IMR-90 (cell line): ENCODE results near the gene PLXND1. TPM values are rescaled to one million over a fixed set of nuclear protein-coding genes. Genes with fewer than 3 reads are reported as not detected.

Experiments
- ATAC-seq: fragments of 200-7000 bp; cut with Tn5 transposase; 2 replicates; pipeline ENCODE4 v1.9.1; 2020; ENCODE audit warnings: low read depth, mild to moderate bottlenecking, moderate library complexity
- BruUV-seq: library from RNA; stranded (reverse); fragments of 400-500 nt; replicated peaks from 2 replicates; lab custom pipeline; 2021; lab: Mats Ljungman, UMichigan
- CTCF ChIA-PET: fragments of 300-600 bp; formaldehyde crosslinking; extraction: SDS; loops from one replicate; lab custom pipeline; 2021; ENCODE audit warnings: antibody characterized with exemption; lab: Yijun Ruan, JAX
- POLR2A ChIA-PET: fragments of 300-600 bp; sonication (Branson Sonifier 250); formaldehyde crosslinking; loops from one replicate; lab custom pipeline; 2022; ENCODE audit warnings: antibody characterized with exemption; ENCODE audit not compliant: unreplicated experiment; lab: Charles Lee
- DNase-seq: peaks from one replicate; pipeline ENCODE4 v3.0.0; 2013
- H2AFZ ChIP-seq: replicated peaks from 2 replicates; pipeline ENCODE3; 2013; ENCODE audit warnings: low read length, mild to moderate bottlenecking; ENCODE audit not compliant: poor library complexity
- H2AK5ac ChIP-seq: 2 replicates; pipeline ENCODE4 v1.6.1; 2013; ENCODE audit warnings: low read depth, low read length, inconsistent platforms
- H2AK9ac ChIP-seq: replicated peaks from 2 replicates; pipeline ENCODE3; 2013; ENCODE audit warnings: mild to moderate bottlenecking, low read depth, low read length, moderate library complexity; ENCODE audit not compliant: poor library complexity
- H2BK120ac ChIP-seq: 2 replicates; pipeline ENCODE4 v1.6.1; 2013; ENCODE audit warnings: low read depth, low read length, inconsistent platforms
- H2BK15ac ChIP-seq: 3 replicates; pipeline ENCODE4 v1.6.1; 2013; ENCODE audit warnings: low read depth, low read length, inconsistent platforms
- H2BK20ac ChIP-seq: 2 replicates; pipeline ENCODE4 v1.6.1; 2013; ENCODE audit warnings: low read depth, mild to moderate bottlenecking, inconsistent platforms, low read length, moderate library complexity
- H2BK5ac ChIP-seq: 2 replicates; pipeline ENCODE4 v1.6.1; 2013; ENCODE audit warnings: mild to moderate bottlenecking, low read depth, low read length, inconsistent platforms; ENCODE audit not compliant: poor library complexity, severe bottlenecking
- H3K14ac ChIP-seq: replicated peaks from 2 replicates; pipeline ENCODE4 v1.6.1; 2013; ENCODE audit warnings: low read depth, low read length, inconsistent platforms
- H3K18ac ChIP-seq: 2 replicates; pipeline ENCODE4 v1.6.1; 2013; ENCODE audit warnings: low read depth, low read length, control low read depth
- H3K23ac ChIP-seq: 2 replicates; pipeline ENCODE4 v1.6.1; 2013; ENCODE audit warnings: low read depth, low read length, inconsistent platforms
- H3K27ac ChIP-seq: 2 replicates; pipeline ENCODE4 v1.5.1; 2013; ENCODE audit warnings: mild to moderate bottlenecking, control low read depth, low read length; ENCODE audit not compliant: insufficient read depth
- H3K27me3 ChIP-seq: 2 replicates; pipeline ENCODE4 v1.6.1; 2013; ENCODE audit warnings: low read length; ENCODE audit not compliant: control insufficient read depth, insufficient read depth
- H3K36me3 ChIP-seq: 2 replicates; pipeline ENCODE4 v1.6.1; 2013; ENCODE audit warnings: low read length, mixed read lengths; ENCODE audit not compliant: control insufficient read depth, insufficient read depth
- H3K4ac ChIP-seq: 2 replicates; pipeline ENCODE4 v1.6.1; 2013; ENCODE audit warnings: low read depth, low read length, inconsistent platforms
- H3K4me1 ChIP-seq: 2 replicates; pipeline ENCODE4 v1.6.1; 2013; ENCODE audit warnings: low read length, mixed read lengths; ENCODE audit not compliant: control insufficient read depth, insufficient read depth
- H3K4me2 ChIP-seq: 2 replicates; pipeline ENCODE4 v1.6.1; 2013; ENCODE audit warnings: low read depth, mild to moderate bottlenecking, control low read depth, low read length, moderate library complexity
- H3K4me3 ChIP-seq: 2 replicates; pipeline ENCODE4 v1.5.1; 2013; ENCODE audit warnings: low read depth, mild to moderate bottlenecking, control low read depth, low read length, moderate library complexity; ENCODE audit not compliant: insufficient read depth
- H3K56ac ChIP-seq: 2 replicates; pipeline ENCODE4 v1.6.1; 2013; ENCODE audit warnings: low read length, inconsistent platforms; ENCODE audit not compliant: insufficient read depth; ENCODE audit errors: extremely low read depth
- H3K79me1 ChIP-seq, 2 experiments: 2 replicates each; pipeline ENCODE4 v1.6.1; 2013; ENCODE audit warnings: low read length in 2 of 2, inconsistent platforms in 1 of 2, low read depth in 1 of 2
- H3K9ac ChIP-seq: 2 replicates; pipeline ENCODE4 v1.6.1; 2013; ENCODE audit warnings: low read depth, low read length, control low read depth
- H3K9me1 ChIP-seq: 2 replicates; pipeline ENCODE4 v1.6.1; 2013; ENCODE audit warnings: low read length, inconsistent platforms; ENCODE audit not compliant: insufficient read depth
- H3K9me3 ChIP-seq: 2 replicates; pipeline ENCODE4 v1.6.1; 2013; ENCODE audit warnings: low read length; ENCODE audit not compliant: control insufficient read depth, insufficient read depth
- H4K20me1 ChIP-seq: 2 replicates; pipeline ENCODE4 v1.6.1; 2013; ENCODE audit warnings: low read length, inconsistent platforms; ENCODE audit not compliant: insufficient read depth
- H4K5ac ChIP-seq: 2 replicates; pipeline ENCODE4 v1.6.1; 2013; ENCODE audit warnings: mild to moderate bottlenecking, low read depth, low read length, control low read depth
- H4K8ac ChIP-seq, 2 experiments: 2 replicates each; pipeline ENCODE4 v1.6.1; 2013; ENCODE audit warnings: low read depth in 2 of 2, low read length in 2 of 2, control low read depth in 1 of 2, inconsistent platforms in 1 of 2
- H4K91ac ChIP-seq: 2 replicates; pipeline ENCODE4 v1.6.1; 2013; ENCODE audit warnings: low read depth, low read length, inconsistent platforms; ENCODE audit not compliant: insufficient read depth
- NFE2L2 ChIP-seq: fragments of 150-350 bp; IDR thresholded peaks from 2 replicates; pipeline ENCODE4 v1.6.1; 2016; ENCODE audit warnings: low read depth, mild to moderate bottlenecking, low read length
- WGBS, 2 experiments: methylation state at CpG; one replicate each; pipeline versions ENCODE4 v1.1.5 to v1.1.7; 2013; ENCODE audit warnings: missing lambda C conversion rate in 2 of 2; ENCODE audit not compliant: insufficient read length in 1 of 2; ENCODE audit errors: extremely low coverage in 2 of 2; 5-methylcytosine and 5-hydroxymethylcytosine counted together
- dilution Hi-C: fragments of 300-500 bp; cut with HindIII; formaldehyde crosslinking; loops from one replicate; pipeline ENCODE4 v1.14.3; 2018; ENCODE audit warnings: low sequenced_read_pairs; ENCODE audit not compliant: unreplicated experiment
- in situ Hi-C: fragments of 300-500 bp; cut with MboI; formaldehyde crosslinking; loops from 3 replicates; pipeline ENCODE4 v1.14.3; 2019; ENCODE audit warnings: low sequenced_read_pairs, inconsistent platforms, mixed read lengths
- intact Hi-C: fragments of 100-400 bp; cut with micrococcal nuclease; formaldehyde crosslinking; loops from 2 replicates; pipeline ENCODE4 v1.10.0; 2022
- polyA plus RNA-seq, 3 experiments: library from polyadenylated mRNA; depleted of rRNA; stranded (reverse); fragments of >200 nt; gene quantifications; 2 replicates each; pipeline ENCODE4 v1.2.3, GENCODE V29; 2012; ENCODE audit warnings: low replicate concordance in 1 of 3
- total RNA-seq: library from RNA; depleted of rRNA; stranded (reverse); fragments of >200 nt; gene quantifications from 2 replicates; pipeline ENCODE4 v1.2.3, GENCODE V29; 2012

Gene PLXND1
- total and polyA plus RNA-seq, 2 of the 4 experiments (the other 2 are of a cell fraction), result 19.2 to 67.1 TPM

GRCh38 chr3:129530821-129531220, 75.7 kb downstream of the PLXND1 start:
- peaks cover 14% of the 10 kb centered on the region for H3K4me1 ChIP-seq
- intact Hi-C loops (no loop called here), dilution Hi-C loops (no loop called here), in situ Hi-C loops (no loop called here)
- no TSS peak for BruUV-seq
- H4K91ac ChIP-seq, result peak overlapping the region; percentile 40; the same call in 1 of the 2 replicates
- H2BK15ac ChIP-seq, result peak overlapping the region; percentile 71; the same call in 1 of the 3 replicates
- no peaks in the 10 kb centered on the region for H3K9me3 ChIP-seq
- H3K9ac ChIP-seq, result no peak overlapping the region
- ChIA-PET POLR2A (no interaction called here), CTCF (no interaction called here)
- H3K56ac ChIP-seq, result no peak overlapping the region
- WGBS, 2 experiments, result 94% methylated on average over 9 of the region's 13 CpGs; no CpG with 5 or more reads in 1 of the 2 experiments
- H3K36me3 ChIP-seq, result no peaks in the 10 kb centered on the region
- H2BK120ac ChIP-seq, result peak overlapping the region; percentile 73
- H3K4ac ChIP-seq, result peak overlapping the region; percentile 37
- peak overlapping the region; percentile 3 for H2AK9ac ChIP-seq
- no peak for TF ChIP-seq NFE2L2
- no peaks in the 10 kb centered on the region for H3K27me3 ChIP-seq
- no peak overlapping the region; the same call in 1 of the 2 replicates for H4K5ac ChIP-seq
- no peak overlapping the region for H2BK5ac ChIP-seq
- H3K9me1 ChIP-seq, result peaks cover 8% of the 10 kb centered on the region
- H3K18ac ChIP-seq, result peak overlapping the region; percentile 18; the same call in 1 of the 2 replicates
- H4K8ac ChIP-seq, result peak overlapping the region in 1 of 2 experiments; percentile 55; a peak in 3 of 4 replicates
- H3K4me3 ChIP-seq, result no peak overlapping the region
- peak overlapping the region; percentile 2; the same call in 1 of the 2 replicates for H3K23ac ChIP-seq
- H3K4me2 ChIP-seq, result no peak overlapping the region
- H2AK5ac ChIP-seq, result peak overlapping the region; percentile 75; the same call in 1 of the 2 replicates
- peak overlapping the region; percentile 82 for H2AFZ ChIP-seq
- H3K27ac ChIP-seq, result no peak overlapping the region
- ATAC-seq (no peak), DNase-seq (no peak)
- no peak overlapping the region for H2BK20ac ChIP-seq
- H3K14ac ChIP-seq, result peak overlapping the region; percentile 52; the same call in 1 of the 2 replicates
- H4K20me1 ChIP-seq, result no peaks in the 10 kb centered on the region
- H3K79me1 ChIP-seq, result no peaks in the 10 kb centered on the region
